HG03066 (cell line): ENCODE data around the gene OXSR1.
"Not testable (repeated sequence)": the region's sequence is repeated elsewhere in the genome, so short reads cannot be mapped to it uniquely, and the experiment has no call there.

ENCODE experiments used
- ATAC-seq: cut with Tn5 transposase; IDR thresholded peaks from one replicate; pipeline ENCODE4 v1.9.1; 2021; ENCODE audit warnings: low read depth; ENCODE audit not compliant: unreplicated experiment

The OXSR1 gene

DNA sequence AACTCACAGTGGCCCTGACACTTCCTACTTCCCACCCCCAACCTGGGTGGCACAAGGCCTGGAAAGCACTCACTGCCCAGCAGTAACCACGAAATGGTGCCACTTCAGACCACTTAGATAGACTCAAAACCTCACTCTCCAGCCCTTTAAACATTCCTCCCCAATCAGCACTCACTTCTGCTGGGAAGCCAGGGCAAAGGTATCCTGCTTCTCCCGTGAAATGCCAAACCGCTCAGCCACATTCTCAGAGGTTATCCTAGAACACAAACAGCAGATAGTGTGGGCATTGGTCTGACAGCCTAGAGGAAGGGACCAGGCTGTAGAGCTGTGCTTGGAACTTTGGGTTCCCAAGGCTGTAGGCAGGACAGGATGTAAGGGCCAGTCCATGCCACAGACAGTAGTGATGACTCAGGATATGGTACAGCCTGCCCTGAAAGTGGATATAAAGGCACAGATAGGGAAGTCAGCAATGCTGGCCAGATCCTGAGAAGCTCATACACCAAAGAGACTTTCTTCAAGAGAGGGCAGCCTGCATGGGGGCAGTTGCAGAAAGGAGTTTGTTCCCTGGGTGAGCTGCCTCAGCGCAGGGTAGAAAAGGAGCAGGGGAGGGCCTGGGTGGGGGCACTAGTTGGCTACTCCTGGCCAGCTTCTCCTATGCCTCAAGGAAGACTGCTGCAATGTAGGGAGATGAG, 37.6 kb upstream of the OXSR1 start:
- ATAC-seq: no peak

GRCh38 chr3:38128303-38128655, 37.1 kb upstream of the OXSR1 start:
- no peak for ATAC-seq

DNA sequence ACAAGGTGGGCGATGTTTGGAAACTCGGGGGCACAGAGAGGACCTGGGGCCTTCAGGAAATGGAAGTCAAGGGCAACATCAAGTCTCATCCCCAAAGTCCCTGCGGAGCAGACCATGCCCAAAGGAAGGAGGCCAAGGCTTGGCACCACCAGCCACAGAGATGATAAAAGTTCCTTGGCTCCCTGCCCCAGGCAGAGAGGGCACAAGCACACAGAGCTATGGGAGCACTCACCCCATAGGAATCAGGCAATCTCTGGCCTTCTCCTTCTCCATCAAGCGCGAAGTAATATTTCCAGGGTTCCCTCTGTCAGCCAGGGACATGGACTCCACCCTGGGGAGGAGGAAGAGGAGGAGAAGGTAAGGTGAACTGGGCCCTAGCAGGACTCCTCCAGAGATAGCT, 36.3 kb upstream of the OXSR1 start:
- no peak for ATAC-seq

DNA sequence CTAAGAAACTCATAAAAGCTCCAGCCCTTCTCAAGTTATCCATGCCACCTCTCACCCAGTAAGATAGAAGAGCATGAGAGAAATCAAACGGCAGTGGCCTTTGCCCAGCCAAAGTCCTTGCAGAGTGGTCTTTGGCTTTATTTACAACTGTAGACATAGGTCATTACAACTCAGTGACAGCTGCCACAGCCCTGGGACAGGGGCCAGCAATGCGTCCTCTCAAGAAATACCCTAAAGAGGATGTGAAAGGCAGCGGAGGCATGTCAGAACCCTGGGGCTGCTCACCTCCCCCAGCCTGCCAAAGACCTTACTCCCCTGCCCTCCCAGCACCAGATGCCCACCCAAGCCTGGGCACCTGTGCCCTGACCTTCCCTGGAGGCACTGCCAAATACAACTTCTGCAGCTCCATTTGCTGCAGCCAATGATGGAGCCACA, 34.7 kb upstream of the OXSR1 start:
- ATAC-seq: no peak

DNA sequence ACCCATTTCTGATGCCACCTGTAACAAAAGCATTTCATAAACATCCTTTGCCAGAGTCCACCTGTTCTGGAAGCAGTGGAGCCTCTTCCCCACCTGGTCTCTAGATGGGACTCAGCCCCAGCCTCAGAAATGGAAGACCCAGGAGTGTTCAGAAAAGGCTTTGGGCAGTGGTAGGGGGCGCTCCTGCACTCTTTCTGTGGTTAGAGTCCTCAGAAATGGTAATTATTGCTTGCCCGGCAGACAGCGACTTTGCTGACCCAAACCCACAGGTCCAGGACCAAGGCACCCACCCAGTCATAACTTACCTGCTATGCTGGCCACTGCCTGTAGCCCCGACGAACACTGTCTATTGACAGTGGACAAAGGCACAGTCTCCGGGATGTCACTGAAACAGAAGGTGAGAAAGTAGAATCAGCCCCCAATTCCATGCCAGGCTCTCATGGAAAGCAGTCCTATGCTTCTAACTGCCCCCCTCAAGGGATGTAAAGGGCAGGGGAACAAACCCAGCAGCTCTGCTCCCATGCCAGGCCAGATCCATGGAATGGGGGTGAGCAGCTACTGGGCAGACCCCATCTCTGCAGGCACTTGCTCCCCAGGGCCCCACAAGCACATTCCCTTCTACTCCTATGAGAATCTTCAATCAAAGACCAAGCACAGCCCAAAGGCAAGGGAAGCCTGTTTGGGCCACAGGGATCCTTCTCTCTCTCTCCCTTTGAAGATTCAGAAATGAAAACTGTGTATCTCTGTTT, 33.5 kb upstream of the OXSR1 start:
- no peak for ATAC-seq

- ATAC-seq: no peak
These were observed 32.2 kb upstream of the OXSR1 start for GRCh38 chr3:38133209-38133556.

DNA sequence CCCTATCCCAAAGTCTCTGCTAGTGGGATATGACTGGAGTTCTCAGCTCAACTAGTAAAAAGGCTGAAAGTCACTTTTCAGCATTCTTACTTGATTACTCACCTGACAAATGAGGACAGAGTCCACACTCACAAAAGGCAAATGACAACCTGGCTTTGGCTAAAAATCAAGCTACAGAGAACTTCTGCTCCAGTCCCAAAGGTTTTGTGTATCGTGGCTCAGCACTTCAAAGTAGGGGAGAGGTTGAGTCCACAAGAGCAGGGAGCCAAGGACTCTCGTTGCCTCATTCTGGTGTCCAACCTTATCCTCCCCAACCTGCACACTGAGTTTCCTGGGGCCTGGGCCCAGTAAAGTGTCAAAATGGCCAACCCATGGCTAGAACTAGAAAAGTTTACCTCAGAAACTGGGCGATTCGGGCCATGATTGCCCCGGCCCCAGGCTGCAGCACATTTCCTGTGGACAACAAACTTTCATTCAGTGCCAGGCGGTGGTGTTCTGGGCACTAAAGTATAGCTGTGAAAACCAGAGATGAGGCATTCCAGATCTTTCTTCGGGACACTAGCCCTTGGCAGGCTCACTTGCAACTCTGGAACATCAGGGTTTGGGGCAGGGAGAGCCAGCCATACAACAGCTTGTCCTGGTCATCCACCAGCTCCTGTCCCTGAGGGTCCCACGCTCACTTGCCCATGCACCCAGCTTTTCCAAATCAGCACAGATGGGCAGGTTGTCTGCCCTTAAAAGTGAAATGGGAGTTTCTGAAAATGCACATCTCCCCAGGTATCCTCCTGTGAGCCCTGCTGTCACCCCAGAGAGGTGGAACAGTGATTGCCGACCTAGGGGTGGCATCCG, 31.6 kb upstream of the OXSR1 start:
- no peak for ATAC-seq

GRCh38 chr3:38134517-38135143, 30.7 kb upstream of the OXSR1 start:
- not testable (repeated sequence) for ATAC-seq

- ATAC-seq: not testable (repeated sequence)
These were observed 29.6 kb upstream of the OXSR1 start for GRCh38 chr3:38135621-38136277.

DNA sequence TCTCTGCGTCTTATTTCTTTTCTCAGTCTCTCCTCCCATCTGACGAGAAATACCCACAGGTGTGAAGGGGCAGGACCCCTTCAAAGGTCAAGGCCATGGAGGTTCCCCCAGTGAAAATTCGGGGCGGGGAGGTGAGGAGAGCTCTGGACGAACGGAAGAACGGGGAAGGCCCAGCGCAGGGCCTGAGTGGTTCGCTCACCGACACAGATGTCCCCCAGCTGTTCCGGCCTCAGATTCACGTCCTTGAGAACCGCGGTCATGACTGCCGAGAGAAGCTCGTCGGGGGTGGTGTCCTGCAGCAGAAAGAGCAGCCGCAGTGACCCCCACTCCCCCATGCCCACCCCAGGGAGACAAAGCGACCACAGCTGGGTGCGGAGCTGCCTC, 29.0 kb upstream of the OXSR1 start:
- ATAC-seq: no peak

GRCh38 chr3:38136777-38137614, 28.3 kb upstream of the OXSR1 start, which contains the start of gene ACAA1:
ACAA1 (minus strand) TSS chr3:38137127; CDS start chr3:38137035, 92 bp downstream.
- peak; percentile 82 for ATAC-seq

GRCh38 chr3:38137615-38138348, 27.6 kb upstream of the OXSR1 start:
- no peak for ATAC-seq

- ATAC-seq: peak; percentile 40
These were observed 26.8 kb upstream of the OXSR1 start, which contains the start of gene MYD88 for GRCh38 chr3:38138349-38139190. MYD88 (plus strand) TSS chr3:38138661; CDS start chr3:38138701, 40 bp downstream.

- no peak for ATAC-seq
These were observed 26.1 kb upstream of the OXSR1 start for GRCh38 chr3:38139191-38139590.

- no peak for ATAC-seq
These were observed 25.7 kb upstream of the OXSR1 start for GRCh38 chr3:38139652-38140051.

DNA sequence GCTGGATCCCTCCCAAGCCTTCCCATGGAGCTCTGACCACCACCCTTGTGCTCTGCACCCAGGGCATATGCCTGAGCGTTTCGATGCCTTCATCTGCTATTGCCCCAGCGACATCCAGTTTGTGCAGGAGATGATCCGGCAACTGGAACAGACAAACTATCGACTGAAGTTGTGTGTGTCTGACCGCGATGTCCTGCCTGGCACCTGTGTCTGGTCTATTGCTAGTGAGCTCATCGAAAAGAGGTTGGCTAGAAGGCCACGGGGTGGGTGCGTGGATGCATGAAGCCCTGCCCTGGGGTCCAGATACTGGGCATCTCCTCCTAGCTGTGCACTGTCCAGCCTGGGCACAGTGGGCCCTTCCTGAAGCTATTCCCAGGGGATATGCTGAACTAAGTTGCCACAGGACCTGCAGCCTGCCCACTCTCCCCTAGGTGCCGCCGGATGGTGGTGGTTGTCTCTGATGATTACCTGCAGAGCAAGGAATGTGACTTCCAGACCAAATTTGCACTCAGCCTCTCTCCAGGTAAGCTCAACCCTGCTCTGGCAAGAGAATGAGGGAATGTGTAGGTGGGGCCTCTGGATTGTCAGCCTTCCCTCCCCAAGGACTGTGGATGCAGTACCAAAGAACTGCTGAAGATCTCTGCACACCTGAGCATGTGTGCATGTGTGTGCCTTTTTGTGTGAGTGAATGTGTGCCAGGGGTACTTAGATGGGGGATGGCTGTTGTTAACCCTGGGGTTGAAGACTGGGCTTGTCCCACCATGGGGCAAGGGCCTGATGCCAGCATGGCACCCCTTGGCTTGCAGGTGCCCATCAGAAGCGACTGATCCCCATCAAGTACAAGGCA, 24.8 kb upstream of the OXSR1 start:
- no peak for ATAC-seq
